GM12865 (cell line): Measurements from ENCODE around the gene MT1E.

Source experiments
- DNase-seq: peaks from one replicate; pipeline ENCODE4 v3.0.0; 2010; ENCODE audit warnings: low read depth
- H3K4me3 ChIP-seq: 2 replicates; pipeline ENCODE4 v1.5.1; 2011; ENCODE audit warnings: mild to moderate bottlenecking, low read depth, low read length, control low read depth
- TF ChIP-seq, protein P1 (sequence below): IDR thresholded peaks from 2 replicates; pipeline ENCODE4 v1.5.1; 2011; ENCODE audit warnings: low read length, control low read depth, low read depth, inconsistent platforms; ENCODE audit not compliant: insufficient read depth; ENCODE audit errors: missing control alignments

Gene MT1E

GRCh38 chr16:56584276-56584675 lies 41.3 kb upstream of the MT1E start:
- TF ChIP-seq, protein P1, sequence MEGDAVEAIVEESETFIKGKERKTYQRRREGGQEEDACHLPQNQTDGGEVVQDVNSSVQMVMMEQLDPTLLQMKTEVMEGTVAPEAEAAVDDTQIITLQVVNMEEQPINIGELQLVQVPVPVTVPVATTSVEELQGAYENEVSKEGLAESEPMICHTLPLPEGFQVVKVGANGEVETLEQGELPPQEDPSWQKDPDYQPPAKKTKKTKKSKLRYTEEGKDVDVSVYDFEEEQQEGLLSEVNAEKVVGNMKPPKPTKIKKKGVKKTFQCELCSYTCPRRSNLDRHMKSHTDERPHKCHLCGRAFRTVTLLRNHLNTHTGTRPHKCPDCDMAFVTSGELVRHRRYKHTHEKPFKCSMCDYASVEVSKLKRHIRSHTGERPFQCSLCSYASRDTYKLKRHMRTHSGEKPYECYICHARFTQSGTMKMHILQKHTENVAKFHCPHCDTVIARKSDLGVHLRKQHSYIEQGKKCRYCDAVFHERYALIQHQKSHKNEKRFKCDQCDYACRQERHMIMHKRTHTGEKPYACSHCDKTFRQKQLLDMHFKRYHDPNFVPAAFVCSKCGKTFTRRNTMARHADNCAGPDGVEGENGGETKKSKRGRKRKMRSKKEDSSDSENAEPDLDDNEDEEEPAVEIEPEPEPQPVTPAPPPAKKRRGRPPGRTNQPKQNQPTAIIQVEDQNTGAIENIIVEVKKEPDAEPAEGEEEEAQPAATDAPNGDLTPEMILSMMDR: no peak
- no peak for DNase-seq
- no peak overlapping the region for H3K4me3 ChIP-seq

GRCh38 chr16:56588781-56589140 lies 36.8 kb upstream of the MT1E start:
- TF ChIP-seq, protein P1: no peak
- H3K4me3 ChIP-seq: no peak overlapping the region
- no peak for DNase-seq

DNA sequence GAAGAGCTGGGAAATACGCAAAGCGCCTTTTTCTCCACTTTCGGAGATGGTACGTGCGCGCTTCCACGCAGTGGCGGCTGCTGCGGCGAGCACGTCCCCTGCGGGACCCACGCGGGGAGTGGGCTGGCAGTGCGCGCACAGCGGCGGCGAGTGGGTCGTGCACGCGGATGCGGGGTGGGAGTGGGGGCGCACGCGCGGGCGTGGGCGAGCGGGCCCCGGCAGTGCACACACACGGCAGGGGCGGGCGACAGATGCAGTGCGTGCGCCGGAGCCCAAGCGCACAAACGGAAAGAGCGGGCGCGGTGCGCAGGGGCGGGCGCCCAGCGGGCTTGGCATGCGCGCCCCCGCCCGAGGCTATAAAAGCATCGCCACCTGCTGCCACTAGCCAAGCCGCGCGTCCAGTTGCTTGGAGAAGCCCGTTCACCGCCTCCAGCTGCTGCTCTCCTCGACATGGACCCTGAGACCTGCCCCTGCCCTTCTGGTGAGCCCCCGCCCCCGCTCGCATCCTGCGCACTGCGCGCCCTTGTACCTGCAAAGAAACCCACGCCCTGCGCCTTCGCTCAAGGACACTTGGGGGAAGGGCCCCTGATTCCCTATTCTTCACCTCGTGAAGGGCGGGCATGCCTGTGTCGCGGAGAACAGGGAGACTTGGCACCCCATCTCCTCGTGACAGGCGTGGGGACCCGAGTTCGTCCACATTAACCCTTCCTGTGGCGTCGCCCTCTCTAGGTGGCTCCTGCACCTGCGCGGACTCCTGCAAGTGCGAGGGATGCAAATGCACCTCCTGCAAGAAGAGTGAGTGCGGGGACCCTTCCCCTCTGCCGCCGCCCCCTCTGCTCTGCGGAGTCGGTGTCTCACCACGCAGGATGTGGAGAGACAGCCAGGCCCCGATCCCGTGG lies 36.2 kb upstream of the MT1E start, which contains the start of gene MT3:
TSS of gene MT3 (plus strand) at position 388 of the 899 bp plus-strand sequence. CDS start at position 451, 63 bp downstream.
- DNase-seq: no peak
- TF ChIP-seq, protein P1: no peak
- no peak within 1 kb of the TSS for H3K4me3 ChIP-seq

DNA sequence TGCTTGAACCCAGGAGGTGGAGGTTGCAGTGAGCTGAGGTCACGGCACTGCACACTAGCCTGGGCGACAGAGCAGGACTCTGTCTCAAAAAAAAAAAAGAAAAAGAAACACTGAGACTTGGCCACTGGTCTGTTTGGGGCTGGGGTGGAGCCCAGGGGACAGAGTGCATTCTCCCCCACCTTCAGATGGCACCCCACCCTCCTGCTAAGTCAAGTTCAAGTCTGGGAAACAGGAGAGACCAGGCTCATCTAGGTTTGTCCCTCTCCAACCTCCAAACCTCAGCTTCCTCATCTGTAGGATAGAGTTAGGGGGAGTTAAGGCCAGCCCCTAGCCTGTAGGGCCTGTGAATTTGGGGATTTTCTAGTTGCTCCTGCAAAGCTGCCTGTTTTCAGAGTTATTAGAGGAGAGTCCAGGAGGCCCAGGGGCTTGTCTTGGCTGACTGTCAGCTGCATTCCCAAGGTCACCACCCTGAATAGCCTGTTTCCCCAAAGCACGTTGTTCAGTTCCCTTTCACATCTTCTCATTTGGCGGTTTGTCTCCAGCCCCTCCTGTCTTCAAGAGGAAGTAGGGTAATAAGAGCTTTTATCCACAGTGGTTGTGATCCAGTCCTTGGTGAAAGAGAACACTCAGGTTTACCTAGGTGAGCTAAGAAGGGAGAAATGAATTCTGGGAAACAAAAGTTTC lies 34.1 kb upstream of the MT1E start:
- DNase-seq: no peak
- TF ChIP-seq, protein P1: no peak
- H3K4me3 ChIP-seq: no peak overlapping the region

DNA sequence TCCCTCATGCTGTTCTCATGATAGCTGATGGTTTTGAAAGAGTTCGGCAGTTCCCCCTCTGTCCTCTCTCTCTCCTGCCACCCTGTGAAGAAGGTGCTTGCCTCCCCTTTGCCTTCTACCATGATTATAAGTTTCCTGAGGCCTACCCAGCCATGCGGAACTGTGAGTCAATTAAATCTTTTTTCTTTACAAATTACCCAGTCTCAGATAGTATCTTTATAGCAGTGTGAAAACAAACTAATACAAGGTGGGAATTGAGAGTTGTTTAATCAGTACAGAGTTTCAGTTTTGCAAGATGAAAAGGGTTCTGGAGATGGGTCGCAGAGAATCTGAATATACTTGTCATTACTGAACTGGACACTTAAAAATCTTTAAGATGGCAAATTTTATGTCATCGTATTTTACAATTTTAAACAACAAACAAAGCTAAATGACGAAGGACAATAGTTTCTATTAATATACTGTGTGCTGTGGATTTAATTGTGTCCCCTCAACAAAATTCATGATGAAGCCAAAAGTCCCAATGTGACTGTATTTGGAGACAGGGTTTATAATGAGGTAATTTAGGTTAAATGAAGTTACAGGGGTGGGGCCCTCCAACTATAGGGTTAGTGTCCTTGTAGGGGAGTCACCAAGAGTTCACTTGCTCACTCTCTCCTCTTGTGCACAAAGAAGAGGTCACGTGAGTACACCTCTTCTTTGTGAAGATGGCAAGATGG lies 31.8 kb upstream of the MT1E start:
- no peak for DNase-seq
- no peak overlapping the region for H3K4me3 ChIP-seq
- TF ChIP-seq, protein P1: no peak

- no peak for DNase-seq
- TF ChIP-seq, protein P1: no peak
- H3K4me3 ChIP-seq: no peak overlapping the region
Measured at GRCh38 chr16:56594292-56594619, 31.3 kb upstream of the MT1E start.
